GM18511 (cell line): Measurements from ENCODE around the gene GPC5.

Source experiments
- ATAC-seq: cut with Tn5 transposase; IDR thresholded peaks from one replicate; pipeline ENCODE4 v1.9.1; 2021; ENCODE audit warnings: mild to moderate bottlenecking, moderate library complexity; ENCODE audit not compliant: unreplicated experiment

The GPC5 gene

DNA sequence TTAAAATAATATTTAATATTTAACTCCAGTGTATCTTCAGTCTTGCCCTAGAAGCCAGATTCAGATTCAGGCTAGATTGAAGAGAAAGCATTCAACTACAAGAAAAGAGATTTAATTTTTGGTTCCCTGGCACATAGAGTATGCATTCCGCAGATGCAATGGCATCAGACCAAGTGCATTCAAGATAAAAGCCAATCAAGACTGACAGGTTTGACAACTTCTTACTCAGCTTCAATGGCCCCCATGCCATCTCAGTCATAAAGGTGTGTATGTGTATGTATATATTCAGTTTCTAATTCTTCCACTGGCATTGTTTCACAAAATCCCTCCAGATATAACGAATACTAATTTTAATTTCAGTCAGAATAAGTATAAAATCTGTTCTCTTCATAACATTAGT, 1177.4 kb downstream of the GPC5 start:
- no peak for ATAC-seq

DNA sequence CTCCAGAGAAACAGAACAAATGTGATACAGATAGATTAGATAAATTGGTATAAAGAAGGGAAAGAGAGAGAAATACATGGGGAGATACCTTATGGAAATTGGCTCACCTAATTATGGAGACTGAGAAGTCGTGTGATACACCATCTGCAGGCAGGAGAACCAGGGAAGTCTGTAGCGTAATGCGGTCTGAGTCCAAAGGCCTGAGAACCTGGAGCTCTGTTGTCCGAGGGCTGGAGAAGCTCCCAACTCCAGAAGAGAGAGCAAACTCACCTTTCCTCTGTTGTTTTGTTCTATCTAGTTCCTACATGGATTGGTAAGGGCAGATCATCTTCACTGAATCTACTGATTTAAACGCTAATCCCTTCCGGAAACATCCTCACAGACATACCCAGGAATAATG, 1179.9 kb downstream of the GPC5 start:
- no peak for ATAC-seq

GRCh38 chr13:92589955-92590354, 1191.5 kb downstream of the GPC5 start:
- ATAC-seq, result no peak

DNA sequence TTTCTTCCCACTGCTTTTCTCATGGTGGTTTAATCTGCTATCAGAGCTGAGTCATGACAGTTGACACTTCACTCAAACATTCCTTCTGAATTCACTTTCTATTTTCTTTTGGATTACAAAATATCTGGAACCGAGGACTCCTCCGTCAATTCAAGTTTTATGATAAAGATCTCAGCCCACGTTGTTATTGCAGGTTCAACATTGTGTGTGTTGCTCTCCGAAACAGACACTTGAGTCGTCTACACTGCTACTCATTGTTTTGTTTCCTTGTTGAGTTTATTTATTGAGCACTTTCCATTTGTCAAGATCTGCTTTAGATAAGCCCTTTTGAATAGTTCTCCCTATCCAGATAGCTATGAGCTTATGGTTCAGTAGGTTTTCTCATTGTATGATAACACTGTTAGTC, 1192.1 kb downstream of the GPC5 start:
- ATAC-seq, result no peak

DNA sequence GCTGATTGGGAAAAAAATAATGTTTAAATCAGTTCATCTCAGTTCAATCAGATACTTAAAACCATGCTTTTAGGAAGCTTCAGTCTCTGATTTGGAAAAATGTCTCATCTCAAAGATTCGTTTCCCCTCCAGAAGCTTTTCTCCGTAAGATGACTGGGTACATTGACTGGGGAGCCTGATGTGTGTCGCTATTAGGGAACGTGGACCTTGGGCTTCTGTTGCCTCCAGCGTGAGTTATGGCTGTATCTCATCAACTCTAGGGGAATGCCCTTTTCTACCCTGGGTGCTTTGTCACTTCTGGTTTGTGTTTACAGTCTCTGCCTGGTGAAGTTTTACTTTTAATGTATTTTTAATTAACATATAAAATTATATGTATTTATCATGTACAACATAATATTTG, 1192.7 kb downstream of the GPC5 start:
- ATAC-seq, result no peak

DNA sequence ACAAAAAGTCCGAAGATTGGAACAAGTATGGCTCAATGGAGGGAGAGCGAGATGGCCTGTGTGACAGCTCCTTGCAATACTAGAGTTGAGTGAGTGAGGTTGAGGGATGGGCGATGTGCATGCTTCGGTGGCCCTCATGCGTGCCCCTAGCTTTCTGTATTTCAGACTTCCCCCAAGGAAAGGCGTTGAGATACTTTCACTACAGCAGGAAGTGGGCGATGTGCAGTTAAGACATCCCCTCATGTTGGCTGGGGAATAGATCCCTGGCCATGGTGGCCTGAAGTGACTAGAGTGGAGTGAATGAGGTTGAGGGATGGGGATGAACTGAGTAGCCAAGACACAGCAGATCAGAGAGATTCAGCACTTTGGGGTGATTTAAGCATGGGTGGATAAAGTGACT, 1194.3 kb downstream of the GPC5 start:
- no peak for ATAC-seq

- ATAC-seq, result no peak
These were observed 1204.1 kb downstream of the GPC5 start for GRCh38 chr13:92602560-92602959.

- ATAC-seq, result no peak
These were observed 1211.0 kb downstream of the GPC5 start for GRCh38 chr13:92609376-92609775.

- no peak for ATAC-seq
These were observed 1214.5 kb downstream of the GPC5 start for GRCh38 chr13:92612892-92613291.

GRCh38 chr13:92613921-92614320, 1215.5 kb downstream of the GPC5 start:
- no peak for ATAC-seq

DNA sequence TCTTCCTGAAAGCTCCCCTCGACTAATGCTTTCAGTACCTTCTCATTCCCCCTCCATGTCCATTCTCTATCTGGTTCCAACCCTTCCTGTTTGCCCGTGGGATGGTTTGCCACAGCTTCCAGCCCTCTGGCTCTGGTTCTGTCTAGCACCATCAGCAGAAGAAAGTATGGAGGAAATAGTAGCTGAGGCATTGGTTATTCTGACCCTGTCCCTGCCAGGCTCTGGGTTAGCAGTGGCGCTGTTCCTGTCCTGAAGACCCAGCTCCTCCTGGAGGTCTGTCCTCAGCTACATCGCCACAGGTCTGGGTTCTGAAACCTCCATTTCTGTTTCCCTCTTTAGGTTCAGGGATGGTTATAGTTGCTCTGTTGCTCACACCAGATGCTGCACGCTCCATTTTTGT, 1223.6 kb downstream of the GPC5 start:
- no peak for ATAC-seq

- no peak for ATAC-seq
These were observed 1224.5 kb downstream of the GPC5 start for GRCh38 chr13:92622905-92623304.

- ATAC-seq, result no peak
These were observed 1227.9 kb downstream of the GPC5 start for GRCh38 chr13:92626274-92626673.

DNA sequence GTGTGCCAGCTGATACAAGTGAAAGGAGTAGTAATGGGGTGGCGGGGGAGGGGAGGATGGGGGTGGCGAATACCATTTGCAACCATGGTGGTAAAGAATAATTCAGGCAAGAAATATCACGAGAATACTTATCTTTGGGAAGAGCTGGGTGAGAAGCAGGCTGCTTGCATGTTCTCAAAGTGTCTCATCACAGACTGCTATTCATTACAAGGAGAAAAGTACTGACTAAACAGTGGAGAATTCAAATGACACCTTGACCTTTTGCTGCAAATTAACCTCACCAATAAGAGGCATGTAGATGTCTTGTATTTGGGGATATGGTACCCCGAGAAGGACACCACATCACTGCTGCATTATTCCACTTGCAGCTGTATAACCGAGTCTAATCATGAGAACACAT, 1242.5 kb downstream of the GPC5 start:
- ATAC-seq, result no peak

DNA sequence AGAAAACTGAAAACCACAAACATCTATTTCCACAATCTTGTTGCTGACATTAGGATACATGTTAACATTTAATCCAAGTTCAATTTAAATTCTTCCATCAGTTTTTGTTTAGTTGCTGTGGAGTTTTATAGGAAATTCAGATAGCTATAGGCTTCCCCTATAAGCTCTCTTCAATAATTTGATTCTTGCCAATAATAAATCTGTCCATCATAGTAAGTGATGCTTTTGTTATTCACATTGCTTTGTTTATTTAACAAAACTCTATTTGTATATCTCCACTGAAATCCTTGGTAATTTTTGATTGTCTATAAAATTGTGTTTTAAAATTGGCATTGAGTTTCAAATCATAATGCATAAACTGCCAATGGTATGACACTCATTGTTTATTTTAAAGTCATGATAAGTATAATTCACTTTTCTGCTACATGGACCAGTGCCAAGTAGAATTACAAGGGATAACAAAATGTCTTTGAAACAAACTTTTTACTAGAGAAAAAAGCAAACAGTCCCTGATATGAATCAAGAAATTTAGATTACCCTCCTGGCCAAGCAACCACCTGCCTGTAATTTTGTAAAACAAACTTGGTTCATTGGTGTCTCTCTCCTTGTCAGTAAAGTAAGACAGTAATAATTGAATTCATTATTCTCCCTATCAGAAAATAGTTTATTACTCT, 1250.9 kb downstream of the GPC5 start:
- no peak for ATAC-seq

DNA sequence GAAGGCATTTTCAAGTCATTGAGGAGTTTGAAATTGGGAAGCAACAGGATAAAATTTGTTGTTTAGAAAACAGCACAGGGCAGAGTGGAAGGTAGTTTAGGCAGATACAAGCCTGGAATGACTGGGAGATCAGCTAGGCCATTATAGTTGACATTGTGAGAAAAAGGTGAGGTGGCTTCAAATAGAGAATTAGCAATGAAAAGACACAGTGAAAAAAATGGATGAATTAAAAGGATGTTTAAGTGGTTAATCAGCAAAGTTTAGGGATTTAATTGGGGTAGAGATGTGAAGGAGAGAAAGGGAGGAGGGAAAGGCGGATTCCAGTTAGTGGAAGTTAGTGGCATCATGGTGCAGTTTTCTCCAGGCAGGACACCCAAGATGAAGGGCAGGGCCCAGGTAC, 1257.7 kb downstream of the GPC5 start:
- no peak for ATAC-seq

GRCh38 chr13:92656648-92657047, 1258.2 kb downstream of the GPC5 start:
- no peak for ATAC-seq

DNA sequence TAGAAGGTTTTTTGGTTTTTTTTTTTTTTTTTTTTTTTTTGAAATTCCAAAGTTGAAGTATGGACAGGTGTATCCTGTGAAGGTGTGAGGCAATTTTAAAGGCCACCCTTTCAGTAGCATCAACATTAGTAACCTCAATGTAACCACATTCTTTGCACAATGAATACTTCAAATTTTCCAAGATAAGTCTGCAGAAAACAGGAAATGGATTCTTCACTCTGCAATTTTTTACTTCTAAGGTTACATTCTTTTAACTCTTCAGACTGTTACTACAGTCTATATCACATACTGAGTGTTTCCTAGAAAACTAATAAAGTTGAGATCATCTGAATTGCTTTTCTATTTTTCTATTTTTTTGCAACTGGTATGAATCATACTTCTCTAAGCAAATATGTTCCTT, 1259.1 kb downstream of the GPC5 start:
- no peak for ATAC-seq

DNA sequence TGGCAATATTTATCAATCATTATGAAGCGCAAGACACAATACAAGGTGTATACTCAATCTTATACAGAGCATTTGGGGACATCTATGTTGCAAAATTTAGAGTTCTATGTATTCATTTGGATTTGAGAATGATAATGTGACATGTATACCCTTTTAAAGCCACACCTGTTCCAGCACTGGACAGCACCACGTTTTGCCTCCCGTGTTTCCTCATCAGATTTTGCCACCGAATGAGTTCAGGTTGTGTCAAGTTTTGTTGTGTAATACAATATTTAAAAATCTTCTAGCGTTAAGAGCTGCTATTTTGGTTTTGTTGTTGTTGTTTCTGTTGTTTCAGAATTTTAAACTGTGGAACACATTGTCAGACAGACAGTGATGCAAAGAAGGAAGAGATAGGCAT, 1259.9 kb downstream of the GPC5 start:
- ATAC-seq, result no peak

DNA sequence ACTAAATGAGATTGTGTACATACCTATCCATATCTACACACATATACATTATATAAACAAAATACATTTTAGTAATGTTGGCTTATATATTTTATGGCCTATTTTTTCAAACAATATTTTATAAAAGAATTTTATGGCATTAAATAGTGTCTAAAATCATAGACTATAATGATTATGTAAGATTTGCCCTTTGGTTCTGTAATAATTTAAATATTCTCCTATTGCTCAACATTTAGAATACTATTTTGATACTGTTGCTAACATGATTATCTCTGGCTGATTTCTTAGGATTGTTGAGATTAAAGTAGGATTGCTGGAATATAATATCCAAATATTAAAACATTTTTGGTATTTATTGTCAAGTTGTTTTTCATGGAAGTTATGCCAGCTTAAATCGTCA, 1263.0 kb downstream of the GPC5 start:
- no peak for ATAC-seq

DNA sequence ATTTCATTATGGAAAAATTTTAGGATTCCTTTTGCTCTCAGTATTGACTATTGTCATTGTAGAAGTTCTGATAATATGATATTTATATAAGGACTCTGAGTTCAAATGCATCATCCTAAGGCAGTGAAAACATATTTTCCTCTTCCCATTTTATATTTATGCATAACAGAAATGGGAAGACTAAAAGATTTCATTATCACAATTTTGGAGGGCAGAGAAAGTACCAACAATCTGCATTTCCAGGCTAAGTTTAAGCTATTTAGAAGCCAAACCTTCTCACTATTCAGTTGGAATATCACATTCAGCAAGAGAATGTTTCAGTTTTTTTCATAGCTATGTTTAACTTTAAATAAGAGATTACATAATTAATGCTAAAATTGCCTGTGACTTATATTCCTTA, 1269.7 kb downstream of the GPC5 start:
- no peak for ATAC-seq

DNA sequence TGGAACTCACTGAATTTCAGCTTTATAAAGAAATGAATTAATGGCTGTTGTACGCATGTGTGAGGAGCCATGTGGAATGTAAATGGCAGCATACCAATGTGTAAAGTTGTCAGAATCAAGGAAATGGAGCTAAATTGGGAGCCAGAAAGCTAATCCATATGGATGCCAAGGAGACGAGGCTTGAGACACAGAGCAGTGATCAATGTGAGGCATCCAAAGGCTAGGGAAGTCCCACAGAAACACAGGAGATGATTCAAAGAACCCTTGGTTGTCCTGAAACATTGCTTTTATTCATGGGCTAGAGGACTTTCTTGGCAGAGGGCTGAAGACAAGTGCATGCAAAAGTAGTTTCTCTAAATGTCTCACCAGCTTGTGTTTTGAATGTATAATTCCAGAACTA, 1271.7 kb downstream of the GPC5 start:
- no peak for ATAC-seq

DNA sequence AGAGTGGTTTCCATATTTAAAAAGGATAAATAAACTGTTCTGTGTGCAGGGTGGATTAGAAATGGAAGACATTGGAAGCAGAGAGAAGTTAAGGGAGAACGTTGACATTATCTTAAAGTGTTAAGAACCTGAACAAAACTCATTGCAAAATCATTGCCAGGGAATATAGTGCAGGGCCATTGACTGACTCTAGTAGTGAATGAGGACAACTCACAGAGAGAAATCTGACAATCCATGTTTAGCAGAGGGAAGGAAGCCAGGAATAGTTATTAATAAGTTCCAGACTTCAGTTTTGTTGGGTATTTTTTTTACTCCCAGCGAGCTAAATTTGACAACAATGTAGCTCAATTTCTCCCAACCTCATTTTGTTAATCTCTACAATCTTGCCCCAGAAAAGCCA, 1273.4 kb downstream of the GPC5 start:
- no peak for ATAC-seq
